Activated CD8-positive, alpha-beta memory T cell treated with anti-CD3 and anti-CD28 coated beads for 4 hours (primary cell): Measurements from ENCODE around the gene ATP8B4.

ENCODE experiments used
- DNase-seq, 2 donors: peaks; one replicate each; pipeline ENCODE4 v3.0.0-alpha.2; 2020; ENCODE audit warnings: low read depth in 2 of 2

Gene ATP8B4

GRCh38 chr15:49898097-49898496, 220.9 kb downstream of the ATP8B4 start:
- DNase-seq = no peak

DNA sequence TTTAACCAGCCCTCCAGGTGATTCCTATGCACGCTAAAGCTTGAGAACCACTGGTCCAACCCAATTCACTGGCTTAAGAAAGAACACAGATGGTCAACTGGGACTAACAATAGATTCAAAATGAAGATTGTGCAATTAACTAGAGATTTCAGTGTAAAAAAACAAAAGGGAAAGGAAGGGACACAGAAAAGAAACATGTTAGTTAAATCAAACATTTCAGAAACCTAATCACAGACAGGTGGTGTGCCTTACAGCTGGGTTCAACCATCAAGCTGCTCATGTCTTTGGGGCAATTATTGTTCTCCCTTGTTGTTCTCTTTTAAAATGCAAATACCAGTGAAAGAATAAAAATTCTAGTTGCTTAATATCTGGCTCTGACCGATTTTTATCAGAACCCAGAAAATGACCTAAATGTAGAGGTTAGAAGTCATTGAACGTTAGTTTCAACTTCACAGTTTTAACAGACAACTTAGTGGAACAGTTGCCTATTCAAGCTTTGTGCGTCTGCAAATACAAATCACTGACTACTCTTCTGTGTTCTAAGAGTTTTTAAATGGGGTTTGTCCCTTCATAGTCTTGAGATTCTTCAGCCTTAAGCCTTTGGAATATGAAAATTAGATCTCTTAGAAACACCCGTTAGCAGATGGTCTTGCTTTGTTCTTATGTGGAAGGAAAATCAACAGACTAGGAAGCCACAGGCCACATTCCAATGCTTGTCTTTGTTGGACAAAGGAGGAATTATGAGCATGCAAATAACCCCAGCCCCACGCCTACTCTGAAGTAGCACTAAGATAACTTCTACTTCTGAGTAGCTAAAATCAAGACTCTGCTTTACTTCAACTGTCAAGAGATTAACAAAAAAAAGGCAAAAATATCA, 223.4 kb downstream of the ATP8B4 start:
- no peak for DNase-seq

DNA sequence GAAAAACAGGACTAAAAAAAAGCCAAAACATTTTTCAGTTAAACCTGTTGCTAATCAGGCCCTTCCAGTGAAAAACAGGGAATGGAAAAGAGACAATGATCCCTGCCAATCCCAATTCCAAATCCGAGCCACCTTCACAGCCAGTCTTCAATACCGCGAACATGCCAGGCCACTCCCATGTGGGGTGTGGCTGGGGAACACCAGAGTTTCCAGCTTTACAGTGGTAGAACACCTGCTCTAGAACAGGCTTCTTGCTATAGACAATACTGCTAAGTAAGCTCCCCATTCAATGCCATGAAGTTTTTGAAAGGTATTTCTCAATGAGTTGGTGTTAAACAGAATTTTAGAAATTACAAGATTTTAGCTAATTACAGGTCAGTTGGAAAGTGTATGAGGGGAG, 228.3 kb downstream of the ATP8B4 start:
- no peak for DNase-seq

DNA sequence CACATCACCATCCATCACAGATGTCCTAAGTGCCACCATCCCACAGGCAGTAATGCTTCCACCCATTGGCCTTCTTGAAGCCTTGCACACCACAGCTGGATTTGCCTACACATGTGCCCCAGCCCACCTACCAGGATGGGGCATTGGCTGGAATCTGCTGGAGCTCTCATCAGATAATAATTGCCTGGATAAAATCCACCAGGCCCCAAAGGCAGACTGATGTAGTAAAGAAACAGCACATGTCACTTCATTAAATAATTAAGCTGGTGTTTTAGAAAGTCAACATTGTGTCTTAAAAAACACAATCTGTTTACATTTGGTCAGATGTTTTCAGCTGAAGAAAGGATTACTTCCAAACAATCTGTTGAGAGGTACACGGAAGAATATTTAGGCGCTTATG, 229.5 kb downstream of the ATP8B4 start:
- no peak for DNase-seq

GRCh38 chr15:49888734-49889133, 230.3 kb downstream of the ATP8B4 start:
- DNase-seq = no peak

GRCh38 chr15:49888323-49888693, 230.7 kb downstream of the ATP8B4 start:
- no peak for DNase-seq

DNA sequence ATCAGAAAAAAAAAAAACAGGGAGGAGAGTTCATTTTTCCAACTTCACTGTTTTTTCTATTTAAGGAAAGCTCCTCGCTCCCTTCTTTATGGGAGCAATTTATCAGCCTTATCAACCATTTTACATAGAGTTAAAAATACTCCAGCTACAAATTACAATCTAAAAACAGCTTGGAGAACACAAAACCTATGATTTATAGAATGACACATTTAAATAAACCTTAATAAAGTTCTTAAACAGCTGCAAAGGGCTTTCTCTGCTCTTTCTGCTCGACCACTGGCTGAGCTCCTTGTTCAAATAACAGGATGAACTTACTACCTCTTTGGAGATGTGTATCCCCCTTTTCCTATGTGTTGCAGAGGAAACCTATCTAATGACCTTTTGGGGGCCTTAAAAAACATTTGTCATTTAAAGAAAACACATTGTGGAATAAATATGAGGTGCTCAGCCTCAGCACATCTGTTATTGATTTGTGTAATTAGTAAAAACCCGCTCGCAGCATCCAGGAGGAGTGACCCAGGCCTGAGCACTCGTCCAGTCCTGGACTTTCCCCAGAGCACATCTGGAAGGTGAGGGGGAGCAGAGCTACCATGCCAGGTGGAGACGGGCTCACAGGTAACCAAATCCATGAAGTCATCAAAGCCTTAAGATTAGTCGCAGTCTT, 231.2 kb downstream of the ATP8B4 start:
- no peak for DNase-seq

DNA sequence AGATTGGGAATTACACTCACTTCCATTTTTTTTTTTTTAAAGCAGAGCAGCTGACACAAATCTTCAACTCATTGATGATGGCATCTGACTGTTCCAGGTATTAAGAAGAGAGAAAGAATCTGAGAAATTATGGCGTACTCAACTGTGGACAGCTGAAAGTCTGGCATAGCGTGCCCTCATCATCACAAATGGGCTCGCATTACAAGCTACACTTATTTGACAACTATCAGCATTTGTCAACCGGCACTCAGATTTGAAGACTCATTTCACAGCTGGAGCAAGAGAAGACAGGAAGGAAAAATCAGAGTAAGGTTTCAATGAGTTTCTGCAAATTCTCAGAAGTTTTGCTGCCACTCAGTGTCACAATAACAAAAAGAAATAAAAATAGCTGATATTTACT, 235.9 kb downstream of the ATP8B4 start:
- DNase-seq = no peak

DNA sequence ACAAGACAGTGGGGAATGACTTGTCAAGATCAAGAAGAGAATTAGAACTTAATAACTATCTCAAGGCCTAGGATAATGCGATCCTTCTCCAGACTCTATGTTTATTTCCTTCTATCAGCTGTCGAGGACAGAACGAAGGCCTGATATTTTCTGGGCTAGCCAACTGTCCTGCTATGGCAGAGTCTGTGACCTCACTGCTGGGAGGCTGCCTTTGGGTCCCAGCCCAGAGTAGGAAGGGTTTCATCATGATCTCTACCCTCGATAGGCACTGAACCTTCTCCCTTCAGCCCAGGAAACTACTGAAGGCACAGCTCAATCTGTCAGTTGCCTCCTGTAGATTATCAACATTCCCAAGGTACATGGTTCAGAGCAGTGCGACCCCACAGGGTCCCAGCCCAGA, 237.2 kb downstream of the ATP8B4 start:
- DNase-seq = no peak

DNA sequence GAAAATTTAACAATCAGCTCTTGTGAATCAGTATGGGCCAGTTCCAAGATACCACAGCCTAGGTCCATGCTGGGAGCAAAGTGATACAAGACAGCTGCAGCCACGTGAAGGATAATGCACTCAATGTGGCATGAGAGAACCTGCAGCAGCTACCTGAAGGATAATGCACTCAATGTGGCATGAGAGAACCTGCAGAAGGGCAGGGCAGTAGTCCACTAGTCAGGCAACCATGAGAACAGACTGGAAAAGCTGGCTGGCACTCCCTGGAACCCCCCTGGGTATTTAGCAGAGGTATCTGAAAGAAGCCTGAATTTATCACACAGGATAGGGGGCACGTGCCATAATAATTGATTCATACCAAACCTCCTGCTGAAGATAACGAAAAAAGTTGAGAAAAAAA, 237.6 kb downstream of the ATP8B4 start:
- no peak for DNase-seq

DNA sequence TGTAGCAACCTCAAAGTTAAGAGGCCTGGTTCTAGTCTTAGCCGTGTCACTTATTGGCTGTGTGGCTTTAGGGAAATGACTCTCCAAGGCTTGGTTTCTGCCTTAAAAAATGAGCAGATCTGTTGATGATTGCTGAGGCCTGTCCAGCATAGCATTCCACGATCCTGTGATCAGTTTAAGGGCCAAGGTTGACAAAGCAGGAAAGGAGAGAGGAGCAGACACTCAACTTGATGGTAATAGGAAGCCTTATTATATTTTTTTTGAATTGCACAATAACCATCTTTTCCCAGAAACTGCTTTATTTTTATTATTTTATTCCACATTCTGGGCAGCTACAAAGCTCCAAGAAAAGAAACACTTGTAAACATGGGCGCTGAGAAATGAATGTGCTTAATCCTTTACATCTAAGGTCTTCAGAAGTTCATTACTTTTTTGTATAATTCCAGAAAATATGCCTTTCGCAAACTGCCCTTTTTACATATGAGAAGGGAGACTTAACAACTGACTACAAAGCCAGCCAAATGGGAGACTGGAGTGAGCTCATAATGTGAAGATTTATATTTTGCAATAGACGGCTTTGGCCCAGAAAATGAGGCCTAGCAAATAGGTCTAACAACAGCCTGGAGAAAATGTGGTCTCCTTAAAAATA, 241.0 kb downstream of the ATP8B4 start:
- no peak for DNase-seq

DNA sequence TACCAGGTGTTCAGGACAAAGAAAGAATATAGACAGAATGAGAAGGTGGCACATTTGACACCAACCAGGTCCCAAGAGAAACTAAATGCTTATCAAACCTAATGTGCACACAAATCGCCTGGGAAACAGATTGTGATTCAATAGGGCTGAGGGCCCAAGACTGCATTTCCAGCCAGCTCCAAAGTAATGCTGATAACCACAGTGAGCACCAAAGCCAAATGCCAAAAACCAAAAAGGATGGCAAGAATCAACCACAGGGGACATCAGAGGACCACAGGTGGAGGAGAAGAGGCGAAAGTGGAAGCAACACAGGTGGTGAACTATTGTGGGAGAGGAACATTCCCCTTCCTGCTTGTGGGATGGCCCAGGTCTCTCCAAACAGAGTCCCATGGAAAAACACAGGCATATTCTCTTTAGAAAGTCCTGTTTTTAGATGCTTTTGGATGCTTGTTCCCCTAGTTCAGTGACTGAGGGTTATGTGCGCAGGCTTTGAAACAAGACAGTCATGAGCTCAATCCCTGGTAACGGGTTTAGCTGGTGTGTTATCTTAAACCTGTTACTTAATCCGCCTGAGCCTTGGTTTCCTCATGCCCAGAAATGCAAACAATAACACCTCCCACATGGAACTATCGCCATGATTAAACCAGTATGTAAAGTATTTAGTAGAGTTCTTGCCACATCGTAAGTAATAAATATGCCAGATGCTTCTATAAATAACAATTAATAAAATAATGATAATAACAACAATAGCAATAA, 241.7 kb downstream of the ATP8B4 start:
- DNase-seq = no peak

- no peak for DNase-seq
These were observed 242.5 kb downstream of the ATP8B4 start for GRCh38 chr15:49876401-49877038.

- no peak for DNase-seq
These were observed 243.6 kb downstream of the ATP8B4 start for GRCh38 chr15:49875392-49875791.

DNA sequence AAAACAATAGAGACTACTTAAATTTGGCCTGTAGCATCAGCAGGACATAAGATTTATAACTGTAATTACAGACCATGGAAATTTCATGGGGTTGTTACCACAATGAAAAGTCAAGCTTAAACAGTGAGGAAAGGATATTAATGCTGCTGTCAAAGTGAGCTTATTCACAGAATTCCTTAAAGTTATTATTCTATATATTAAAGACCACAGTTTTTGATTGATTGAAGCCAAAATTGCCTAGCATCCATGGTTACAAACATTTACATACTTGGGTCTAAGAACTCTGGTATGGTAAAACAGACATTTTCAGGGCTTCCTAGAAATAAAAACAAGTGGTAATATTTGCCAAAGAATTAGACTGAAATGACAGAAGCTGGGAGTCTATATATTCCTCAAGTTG, 248.6 kb downstream of the ATP8B4 start:
- no peak for DNase-seq

DNA sequence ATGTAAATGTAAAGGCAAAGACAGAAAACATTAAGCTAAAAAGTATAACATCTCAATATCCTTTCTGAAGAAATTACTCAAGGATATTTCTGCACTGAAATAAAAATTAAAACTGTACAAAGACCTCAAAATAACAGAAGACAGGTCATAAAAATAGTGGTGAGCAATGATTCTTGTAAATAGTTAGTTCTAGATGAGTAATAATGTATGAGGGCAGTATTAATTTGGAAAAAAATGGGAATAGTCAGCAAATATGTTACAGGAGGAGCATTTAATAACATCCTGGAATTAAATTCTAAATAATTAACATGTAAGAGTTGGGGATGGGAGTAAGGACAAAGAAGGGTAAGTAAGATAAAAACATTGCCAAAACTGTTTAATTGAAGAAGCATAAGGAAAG, 250.7 kb downstream of the ATP8B4 start:
- no peak for DNase-seq

DNA sequence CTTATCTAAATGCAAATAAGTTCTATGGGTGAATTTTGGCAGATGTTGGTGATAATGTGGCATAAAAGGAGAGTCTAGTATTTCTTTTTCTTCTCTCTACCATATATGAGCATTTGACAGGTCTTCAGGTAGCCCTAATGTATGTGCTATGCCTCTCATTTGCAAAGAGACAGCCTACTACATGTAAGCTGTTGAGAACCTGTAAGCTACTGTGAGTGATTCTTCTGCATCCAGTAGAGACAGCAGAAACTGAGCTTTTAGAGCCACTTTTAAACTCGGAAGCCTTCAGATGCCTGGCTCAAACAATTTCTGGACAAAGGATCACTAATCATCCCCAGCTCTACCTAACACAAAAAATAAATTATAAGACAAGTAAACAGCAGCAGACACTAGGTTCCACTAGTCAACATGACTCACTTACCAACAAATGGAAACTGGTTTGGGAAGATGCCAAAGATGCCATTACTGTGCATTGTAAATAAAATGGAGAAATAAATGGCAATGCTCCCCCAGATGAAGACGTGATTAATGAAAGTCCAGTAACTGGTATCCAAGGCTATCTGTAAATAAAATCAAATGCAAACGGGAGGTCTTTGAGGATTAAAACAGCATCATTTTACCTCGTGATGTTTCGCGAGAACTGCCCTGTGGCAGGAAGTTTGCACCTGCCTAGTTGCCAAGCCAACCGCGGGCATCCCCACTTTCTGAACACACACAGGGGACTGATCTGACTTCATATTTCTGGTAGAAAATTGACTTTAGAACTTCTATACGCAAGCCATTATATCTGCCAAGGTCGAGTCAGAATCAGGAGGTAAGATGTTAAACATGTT, 252.9 kb downstream of the ATP8B4 start:
- DNase-seq = no peak

DNA sequence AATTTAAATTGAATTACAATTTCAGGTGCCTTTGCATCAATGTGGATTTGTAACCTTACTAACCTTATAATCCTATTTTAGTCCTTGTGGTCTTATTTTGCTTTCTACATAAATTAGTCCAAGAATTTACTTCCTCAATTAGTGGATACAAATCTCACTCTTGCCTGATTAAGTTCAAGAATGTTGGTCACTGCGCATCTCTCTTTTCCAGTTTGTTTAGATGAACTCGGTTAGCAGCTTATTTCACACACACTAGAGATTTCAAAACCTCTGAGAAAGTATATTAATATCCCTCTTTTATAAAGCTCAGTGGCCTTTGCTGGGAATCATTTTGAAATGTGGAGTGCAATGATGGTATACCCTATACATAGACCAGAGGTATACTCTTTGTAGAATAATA, 254.8 kb downstream of the ATP8B4 start:
- no peak for DNase-seq

DNA sequence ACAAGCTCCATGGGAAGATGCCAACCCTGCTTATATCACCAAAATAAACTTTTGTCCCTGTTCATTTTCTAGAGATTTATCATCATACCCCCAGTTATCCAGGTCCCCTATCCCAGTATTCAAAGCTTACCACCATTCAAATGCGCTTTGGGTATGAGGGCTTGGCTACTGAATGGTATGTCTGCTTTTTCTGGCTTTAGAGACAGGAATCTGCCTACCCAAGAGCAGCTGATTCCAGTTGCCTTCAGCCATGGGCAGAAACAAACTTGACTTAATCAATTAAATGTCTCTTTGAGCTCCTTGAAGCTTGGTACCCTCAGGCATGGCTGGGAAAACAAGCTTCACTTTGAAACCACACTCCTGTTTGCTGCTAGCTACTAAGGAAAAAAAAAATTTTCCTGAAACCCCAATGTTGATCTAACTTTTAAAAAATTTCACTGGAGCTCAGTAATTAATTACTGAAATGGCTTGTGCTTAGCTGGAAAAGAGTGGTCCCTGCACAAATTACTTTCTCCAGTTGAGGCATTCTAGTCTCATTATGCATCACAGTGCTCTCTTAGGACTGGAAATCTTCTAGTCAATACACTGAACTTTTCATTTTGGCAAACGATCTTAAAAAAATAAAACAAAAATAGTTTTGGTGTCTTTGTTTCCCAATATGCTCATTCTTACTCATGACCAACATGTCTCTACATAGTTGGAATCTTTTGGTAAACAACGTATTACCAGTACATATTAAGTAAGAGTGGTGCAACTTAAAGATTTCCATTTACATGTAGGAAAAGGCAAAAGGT, 255.4 kb downstream of the ATP8B4 start:
- no peak for DNase-seq

- no peak for DNase-seq
These were observed 258.9 kb downstream of the ATP8B4 start for GRCh38 chr15:49860101-49860500.
